C4-2B (cell line): ENCODE measurements around the gene RAB11FIP4.

Experiments used
- H3K27ac ChIP-seq: fragments of 450-650 bp; 2 replicates; pipeline ENCODE4 v1.5.1; 2017
- ZFX ChIP-seq: fragments of 450-650 bp; IDR thresholded peaks from 2 replicates; pipeline ENCODE4 v1.6.1; 2017
- TF ChIP-seq, protein P1 (sequence below): fragments of 450-650 bp; conservative IDR thresholded peaks from 2 replicates; pipeline ENCODE4 v1.5.1; 2017; ENCODE audit warnings: mild to moderate bottlenecking

Gene RAB11FIP4

DNA sequence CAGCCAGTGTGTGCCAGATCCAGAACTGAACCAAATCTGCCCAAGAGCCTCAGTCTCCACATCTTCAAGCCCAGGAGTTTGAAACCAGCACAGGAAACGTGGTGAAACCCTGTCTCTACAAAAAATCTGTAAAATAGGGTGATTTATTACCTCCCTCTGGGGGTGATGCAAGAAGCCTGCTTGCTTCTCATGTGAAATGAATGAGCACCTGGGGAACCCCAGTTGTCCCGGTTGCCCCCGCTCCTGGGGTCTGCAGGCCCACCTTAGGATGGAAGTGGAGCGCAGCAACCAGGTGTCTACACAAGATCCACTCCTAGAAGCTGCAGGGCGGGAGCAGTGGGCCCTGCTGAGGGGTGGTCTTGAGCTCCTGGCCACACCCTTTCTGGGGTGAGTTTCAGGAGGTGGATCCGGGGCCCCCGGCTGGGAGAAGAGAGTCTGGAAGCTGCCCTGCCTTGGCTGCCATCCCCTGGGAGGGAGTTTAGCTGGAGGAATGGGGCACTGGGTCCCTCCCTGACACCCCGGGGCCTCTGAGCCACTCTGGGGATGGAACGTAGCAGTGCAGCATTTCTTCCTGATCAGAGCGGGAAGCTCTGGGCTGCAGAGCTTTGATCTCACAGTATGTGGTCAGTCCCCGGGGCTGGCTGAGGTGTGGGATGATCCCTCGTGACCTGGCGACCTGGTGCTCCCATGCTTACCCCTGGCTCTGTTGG lies 117.8 kb downstream of the RAB11FIP4 start:
- TF ChIP-seq ZFX, result no peak
- TF ChIP-seq, protein P1, sequence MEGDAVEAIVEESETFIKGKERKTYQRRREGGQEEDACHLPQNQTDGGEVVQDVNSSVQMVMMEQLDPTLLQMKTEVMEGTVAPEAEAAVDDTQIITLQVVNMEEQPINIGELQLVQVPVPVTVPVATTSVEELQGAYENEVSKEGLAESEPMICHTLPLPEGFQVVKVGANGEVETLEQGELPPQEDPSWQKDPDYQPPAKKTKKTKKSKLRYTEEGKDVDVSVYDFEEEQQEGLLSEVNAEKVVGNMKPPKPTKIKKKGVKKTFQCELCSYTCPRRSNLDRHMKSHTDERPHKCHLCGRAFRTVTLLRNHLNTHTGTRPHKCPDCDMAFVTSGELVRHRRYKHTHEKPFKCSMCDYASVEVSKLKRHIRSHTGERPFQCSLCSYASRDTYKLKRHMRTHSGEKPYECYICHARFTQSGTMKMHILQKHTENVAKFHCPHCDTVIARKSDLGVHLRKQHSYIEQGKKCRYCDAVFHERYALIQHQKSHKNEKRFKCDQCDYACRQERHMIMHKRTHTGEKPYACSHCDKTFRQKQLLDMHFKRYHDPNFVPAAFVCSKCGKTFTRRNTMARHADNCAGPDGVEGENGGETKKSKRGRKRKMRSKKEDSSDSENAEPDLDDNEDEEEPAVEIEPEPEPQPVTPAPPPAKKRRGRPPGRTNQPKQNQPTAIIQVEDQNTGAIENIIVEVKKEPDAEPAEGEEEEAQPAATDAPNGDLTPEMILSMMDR, result no peak
- H3K27ac ChIP-seq, result no peak overlapping the region

DNA sequence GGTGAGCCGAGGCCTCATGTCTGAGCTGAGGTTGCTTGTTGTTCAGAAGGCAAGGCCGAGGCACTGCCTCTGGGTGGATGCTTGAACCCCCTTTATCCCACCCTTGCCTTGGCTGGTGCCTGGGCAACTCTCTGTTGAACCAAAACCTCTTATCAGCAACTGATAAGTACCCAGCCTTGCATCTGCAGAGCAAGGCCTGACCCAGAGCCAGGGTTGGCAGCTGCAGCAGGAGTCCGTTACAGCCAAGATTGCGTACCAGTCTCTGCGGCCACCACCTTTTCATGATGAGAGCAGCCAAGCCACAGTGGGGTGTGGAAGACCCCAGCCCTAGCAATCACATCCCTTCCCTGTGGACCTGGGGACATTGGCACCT lies 118.3 kb downstream of the RAB11FIP4 start:
- no peak overlapping the region for H3K27ac ChIP-seq
- TF ChIP-seq, protein P1, result no peak
- no peak for TF ChIP-seq ZFX

DNA sequence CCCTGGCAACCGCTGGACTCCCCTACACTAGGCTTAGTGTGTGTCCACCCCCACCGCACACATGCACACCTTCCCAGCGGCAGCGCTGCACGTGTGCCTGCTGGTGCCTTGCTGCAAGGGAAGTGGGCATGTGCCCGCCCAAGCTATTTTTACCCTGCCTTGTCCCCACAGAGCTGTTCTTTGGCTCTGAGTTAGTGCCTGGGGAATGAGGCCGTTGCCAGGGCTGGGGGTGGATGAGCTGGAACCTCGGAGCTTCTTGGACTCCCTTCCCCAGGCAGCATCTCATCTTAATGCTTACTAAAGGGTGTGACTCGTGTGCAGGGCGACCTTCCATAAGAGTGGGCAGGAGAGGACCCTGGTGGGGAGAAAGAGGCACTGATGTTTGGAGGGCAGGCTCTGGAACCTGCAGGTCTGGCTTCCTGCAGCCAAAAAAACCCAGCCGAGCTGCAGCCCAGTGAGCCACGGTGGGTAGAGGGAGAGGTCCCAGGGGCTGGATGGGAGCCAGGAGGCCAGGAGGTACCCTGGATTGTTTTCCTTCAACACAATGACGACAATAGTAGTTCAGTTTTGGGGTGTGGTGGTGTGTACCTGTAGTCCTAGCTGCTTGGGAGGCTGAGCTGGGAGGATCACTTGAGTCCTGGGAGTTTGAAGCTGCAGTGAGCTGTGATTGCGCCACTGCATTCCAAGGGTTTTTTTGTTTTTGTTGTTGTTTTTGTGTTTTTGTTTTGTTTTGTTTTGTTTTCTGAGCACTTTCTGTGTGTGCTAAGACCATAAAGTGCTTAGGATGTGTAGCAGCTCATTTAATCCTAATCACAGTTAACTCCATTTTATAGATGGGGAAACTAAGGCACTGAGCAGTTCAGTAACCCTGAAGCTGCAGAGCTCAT lies 119.1 kb downstream of the RAB11FIP4 start:
- TF ChIP-seq ZFX, result no peak
- TF ChIP-seq, protein P1, result no peak
- no peak overlapping the region for H3K27ac ChIP-seq

DNA sequence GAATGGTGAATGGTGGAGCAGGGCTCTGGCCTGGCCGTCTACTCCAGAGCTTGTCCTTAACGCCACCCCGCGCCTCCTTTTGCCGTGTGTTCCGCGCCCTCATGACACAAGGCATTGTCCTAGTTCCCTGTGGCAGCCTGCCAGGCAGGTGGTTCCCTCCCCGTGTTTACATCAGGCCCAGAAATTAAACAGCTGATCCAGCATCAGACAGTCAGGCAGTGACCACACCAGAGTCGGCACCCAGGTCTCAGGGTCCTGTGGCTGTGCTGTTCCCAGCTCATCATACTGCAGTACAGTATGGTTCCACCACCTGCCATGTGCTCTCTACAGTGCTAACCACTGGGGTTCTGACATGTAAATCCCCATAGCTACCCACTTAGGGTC lies 119.7 kb downstream of the RAB11FIP4 start:
- no peak overlapping the region for H3K27ac ChIP-seq
- TF ChIP-seq, protein P1, result no peak
- no peak for TF ChIP-seq ZFX

DNA sequence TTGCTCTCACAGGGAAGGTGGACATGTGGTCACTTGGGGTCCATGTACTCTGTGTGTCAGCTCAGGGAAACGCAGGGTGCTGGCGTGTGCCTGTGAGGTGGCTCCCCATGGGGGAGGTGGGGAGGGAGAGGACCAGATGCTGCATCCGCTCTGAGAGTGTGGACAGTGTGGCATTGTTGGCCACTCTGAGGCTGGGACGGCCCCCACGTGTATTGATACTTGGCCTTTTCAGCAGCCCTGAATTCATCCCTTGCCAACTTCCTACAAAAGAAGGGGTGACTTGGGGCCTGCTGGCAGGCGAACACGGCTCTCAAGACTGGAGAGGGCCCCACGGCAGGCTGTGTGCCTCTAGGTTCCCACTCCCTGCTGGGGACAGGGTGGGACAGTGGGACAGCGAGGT lies 120.1 kb downstream of the RAB11FIP4 start:
- TF ChIP-seq ZFX, result no peak
- TF ChIP-seq, protein P1, result no peak
- H3K27ac ChIP-seq, result no peak overlapping the region

DNA sequence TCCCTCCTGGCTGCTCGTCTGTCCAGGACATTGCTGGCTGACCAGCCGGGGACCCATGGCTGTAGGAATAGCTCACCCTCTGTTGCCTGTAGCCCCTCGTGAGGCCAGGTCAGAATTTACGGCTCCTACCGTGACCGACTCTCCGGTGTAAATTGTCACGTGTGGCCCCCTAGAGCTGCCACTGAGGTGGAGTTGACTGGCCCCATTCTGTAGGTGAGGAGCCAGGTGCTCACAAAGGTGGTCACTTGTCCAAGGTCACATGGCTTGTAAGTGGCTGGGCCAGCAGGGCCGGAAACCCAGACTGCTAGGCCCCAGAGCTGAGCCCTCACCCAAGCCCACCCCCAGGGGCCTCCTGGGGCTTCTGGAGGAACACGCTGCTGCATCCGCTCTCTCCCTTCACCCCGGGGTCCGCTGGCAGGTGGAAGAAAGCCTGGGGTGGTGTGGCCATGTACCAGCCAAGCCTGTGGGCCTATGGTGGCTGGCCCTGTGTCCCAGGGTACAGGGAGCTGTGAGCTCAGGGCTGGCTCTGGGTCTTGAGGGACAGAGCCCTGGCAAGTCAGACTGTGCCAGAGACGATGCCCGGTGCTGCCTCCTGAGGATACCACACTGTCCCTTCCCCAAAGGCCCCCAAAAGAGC lies 120.7 kb downstream of the RAB11FIP4 start:
- H3K27ac ChIP-seq, result no peak overlapping the region
- no peak for TF ChIP-seq ZFX
- TF ChIP-seq, protein P1, result no peak

DNA sequence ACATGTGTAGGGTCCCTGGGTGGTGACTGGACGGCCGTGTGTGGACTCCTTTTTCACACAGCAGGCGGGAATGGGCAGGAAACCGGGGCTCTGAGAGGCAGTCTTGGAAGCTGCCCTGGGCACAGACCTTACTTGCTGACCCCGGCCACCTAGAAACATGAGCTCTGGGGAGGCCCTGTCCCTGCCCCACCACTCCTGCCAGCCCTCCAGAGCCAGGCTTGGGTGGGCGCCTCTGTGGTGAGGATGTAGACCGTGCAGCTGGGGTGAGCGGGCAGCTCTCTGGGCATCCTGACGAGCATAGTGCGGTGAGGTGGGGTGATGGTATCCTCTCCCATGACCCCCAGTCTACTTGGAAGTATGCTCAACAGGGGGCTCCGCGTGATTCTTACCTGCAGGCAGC lies 121.3 kb downstream of the RAB11FIP4 start:
- H3K27ac ChIP-seq, result no peak overlapping the region
- no peak for TF ChIP-seq ZFX
- TF ChIP-seq, protein P1, result no peak
